ENCODE results near the gene OSBPL10.

GRCh38 chr3:31800436-31800835 is 180.6 kb downstream of the OSBPL10 start:
- TF ChIP-seq CTCF (IDR thresholded peaks at IDR 0.05) = no peak
- no peak for TF ChIP-seq POLR2A (IDR thresholded peaks at IDR 0.05)
